Right forelimb (tissue), 1 donor: ENCODE data around the gene SIK1.
"Not testable (repeated sequence)": the region's sequence is repeated elsewhere in the genome, so short reads cannot be mapped to it uniquely, and the experiment has no call there.

ENCODE experiments used
- DNase-seq: peaks from one replicate; pipeline ENCODE4 v3.0.0-alpha.2; 2018

Gene SIK1

DNA sequence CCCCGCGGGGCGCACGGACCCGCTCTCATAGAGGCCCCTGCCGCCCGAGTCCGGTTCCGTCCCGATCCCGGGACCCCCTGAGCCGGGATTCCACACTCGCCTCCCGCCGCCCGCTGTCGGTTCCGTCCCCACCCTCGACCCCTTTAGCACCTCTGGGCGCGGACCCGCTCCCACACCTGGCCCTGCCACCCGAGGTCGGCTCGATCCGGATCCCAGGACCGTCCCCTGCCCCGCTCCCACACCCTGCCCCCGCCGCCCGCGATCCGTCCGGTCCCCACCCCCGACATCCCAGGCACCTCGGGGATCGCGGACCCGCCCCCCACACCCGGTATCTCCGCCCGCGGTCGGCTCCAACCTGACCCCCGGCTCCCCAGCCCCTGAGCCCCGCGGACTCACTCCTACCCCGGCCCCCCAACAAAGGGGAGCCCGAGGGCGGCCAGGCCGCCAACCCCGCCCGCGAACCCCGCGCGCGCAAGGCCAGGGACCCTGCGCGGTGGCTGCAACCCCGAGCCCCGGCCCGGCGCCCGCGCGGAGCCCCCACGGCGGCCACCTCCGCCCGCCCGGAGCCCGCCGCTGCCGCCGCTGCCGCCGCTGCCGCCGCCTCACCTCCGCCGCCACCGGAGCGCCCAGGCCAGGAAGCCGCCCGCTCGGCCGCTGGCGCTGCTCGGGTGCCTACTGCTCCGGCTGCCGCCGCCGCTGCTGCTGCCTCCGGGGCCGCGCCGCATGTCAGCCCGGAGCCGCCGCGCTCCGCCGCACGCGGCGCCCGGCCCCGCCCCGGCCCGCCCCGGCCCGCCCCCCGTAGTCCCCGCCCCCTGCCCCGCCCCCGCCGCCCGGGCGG, at the start of gene SIK1:
Gene SIK1 (minus strand): TSS at position 728 of the 838 bp plus-strand sequence. CDS start 953 bp downstream, outside the sequence.
- not testable (repeated sequence) for DNase-seq

GRCh38 chr21:43471597-43472242, 44.8 kb upstream of the SIK1 start:
- not testable (repeated sequence) for DNase-seq

DNA sequence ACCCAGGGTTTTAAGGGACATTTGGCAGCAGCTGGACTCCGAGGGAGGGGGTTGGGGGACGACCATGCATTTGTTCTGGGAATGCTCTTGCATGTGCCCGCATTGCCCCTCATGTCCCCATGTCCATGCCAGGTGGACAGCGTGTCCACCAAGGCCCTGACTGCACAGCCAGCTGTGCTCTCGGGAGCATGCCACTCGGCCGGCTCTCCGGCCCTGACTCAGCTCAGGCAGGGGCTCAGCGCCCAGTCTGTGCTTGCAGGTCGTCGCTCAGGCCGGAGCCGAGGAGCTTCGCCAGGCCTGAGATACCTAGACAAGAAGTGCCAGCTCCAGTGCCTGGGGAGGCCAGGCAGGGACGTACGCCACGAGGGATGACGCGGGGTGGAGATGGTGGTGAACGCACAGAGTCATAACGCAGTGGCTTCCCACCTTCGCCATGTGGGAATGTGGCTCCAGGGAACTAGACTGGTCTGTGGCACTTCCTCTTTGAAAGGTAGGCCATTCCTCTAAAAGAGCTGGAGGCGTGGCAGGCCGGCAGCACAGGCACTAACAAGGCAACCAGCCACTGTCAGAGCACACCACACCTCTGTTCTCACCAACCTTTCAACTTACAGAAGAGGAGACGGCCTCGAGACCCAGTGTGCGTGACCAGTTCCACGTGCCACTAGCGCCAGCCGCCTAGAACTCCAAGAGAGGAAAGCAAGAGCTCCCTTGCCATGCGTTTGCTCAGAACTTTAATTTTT, 43.0 kb upstream of the SIK1 start:
- DNase-seq = not testable (repeated sequence)

DNA sequence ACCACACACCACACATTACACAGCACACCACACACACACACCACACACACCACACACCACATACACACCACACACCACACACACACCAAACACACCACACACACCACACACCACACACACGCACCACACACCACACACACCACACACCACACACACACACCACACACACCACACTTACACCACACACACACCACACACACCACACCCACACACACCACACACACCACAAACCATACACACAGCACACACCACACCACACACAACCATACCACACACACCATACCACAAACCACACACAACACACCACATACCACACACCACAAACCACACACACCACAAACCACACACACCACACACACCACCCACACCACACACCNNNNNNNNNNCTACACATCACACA, 40.9 kb upstream of the SIK1 start:
- DNase-seq = no peak

DNA sequence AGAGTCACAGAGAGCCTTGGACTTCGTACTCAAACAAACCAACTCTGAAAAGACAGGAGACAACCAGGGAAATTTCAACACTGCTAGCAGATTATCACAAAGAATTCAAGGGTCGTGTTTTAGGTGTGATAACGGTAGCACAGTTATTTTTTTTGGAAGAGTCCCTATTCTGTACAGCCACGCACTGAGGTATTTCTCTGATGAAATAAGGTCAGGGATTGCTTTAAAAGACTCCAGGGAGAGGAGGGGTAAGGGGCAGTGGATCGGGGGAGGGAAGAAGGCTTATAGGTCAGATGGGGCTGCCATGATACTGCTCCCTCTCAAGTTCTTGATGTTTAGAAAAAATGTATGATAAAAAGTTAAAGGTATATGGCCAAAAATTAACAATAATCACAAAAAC, 38.2 kb upstream of the SIK1 start:
- not testable (repeated sequence) for DNase-seq

GRCh38 chr21:43463498-43464261, 36.7 kb upstream of the SIK1 start:
- not testable (repeated sequence) for DNase-seq

DNA sequence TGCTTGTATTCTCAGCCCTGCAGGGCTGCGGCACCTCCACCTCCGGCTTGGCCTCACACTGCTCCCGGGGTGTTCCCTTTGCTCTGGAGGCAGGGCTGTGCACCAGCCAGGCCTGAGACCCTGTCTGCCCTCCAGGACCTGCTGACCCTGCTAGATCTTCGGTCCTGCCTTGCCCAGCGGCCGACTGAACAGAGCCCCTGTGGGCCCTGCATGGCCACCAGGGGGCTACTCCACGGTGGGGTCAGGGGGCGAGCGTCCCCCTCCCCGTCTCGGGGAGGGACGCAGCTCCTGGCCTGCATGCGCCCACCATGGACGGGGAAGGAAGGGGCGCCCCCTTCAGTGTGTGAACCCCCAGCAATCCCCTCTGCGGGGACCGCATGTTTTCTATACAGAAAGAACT, 36.0 kb upstream of the SIK1 start:
- DNase-seq = not testable (repeated sequence)

DNA sequence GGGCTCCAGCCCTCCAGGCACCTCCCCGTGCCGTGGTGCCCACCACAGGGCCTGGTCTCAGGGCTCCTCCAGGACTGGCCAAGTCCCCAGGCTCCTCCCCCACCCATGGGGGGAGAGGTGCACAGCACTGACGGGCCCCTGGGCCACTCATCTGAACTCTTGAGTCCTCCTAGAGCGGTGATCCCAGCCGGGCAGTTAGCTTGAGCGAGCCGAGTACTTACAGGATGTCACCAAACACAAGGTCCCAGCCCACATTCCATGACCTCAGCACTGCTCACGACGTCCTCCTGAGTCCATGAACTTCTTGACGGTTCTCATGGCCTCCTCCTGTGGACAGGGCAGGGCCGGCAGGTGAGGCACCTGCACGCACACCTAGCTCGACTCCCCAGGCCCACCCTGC, 33.5 kb upstream of the SIK1 start:
- DNase-seq = not testable (repeated sequence)

DNA sequence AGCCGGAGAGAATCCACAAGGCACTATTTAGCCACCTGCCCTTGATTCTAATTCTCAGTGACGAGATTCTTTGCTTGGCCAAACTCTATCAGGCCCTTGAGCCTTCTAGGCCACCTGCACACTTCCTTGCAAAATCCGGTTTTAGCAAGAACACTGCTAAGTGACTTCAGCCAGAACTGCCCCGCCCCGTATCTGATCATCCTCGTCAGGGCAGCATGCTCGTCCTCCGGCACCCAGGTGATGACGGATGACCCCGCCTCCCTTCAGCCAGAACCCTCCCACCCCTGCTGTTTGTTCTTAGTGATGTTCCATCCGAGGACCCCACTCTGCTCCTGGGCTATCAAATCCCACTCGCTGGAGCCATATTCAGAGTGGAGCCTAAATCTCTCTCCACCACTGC, 32.1 kb upstream of the SIK1 start:
- not testable (repeated sequence) for DNase-seq

DNA sequence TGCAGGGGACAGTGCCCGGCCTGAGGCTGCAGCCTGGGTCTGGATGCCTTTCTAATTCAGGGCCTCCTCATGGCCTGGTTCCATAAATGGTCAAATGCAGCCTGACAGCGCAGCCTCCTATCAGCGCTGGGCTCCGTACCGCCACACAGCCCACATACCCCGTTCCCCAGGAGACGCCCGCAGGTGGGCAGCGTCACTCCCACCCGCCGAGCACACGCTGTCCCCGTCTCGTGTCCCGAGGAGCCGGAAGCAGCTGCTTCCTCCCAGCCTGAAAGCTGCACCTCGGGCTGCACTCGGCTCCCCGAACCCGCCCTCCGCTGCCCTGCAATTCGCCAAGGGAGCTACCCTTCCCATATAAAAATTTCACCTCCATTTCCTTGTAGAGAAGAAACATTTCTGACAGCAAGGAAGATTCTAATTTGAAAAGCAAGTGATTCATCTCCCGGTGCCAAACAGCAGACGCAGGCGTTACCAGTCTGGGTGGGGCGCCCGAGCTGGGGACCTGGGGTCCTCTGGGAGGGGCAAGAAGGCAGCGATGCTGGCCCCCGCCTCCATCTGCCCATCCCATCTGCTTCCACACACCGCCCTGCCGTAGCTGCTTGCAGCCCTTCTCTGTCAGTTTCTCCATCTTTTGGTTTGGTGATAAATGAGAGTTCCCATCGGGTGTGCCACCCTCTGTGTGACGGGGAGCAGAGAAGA, 29.8 kb upstream of the SIK1 start:
- not testable (repeated sequence) for DNase-seq

- DNase-seq = not testable (repeated sequence)
Measured at GRCh38 chr21:43455717-43456116, 28.8 kb upstream of the SIK1 start.

DNA sequence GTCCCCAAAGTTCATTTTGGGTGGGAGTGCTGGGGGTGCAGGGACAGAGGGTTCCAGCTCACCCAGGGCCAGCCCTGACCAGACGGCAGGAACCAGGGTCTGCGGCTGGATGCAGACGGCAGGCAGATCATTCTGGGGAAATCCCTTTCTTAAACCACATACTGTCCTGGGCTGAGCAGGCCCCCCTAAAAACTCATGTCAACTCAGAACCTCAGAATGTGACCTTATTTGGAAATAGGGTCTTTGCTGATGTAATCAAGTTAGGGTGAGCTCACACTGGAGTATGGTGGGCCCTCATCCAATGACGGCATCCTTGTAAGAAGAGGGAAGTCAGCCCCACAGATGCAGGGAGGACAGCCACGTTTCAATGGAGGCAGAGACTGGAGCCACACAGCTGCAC, 27.2 kb upstream of the SIK1 start:
- DNase-seq = not testable (repeated sequence)

DNA sequence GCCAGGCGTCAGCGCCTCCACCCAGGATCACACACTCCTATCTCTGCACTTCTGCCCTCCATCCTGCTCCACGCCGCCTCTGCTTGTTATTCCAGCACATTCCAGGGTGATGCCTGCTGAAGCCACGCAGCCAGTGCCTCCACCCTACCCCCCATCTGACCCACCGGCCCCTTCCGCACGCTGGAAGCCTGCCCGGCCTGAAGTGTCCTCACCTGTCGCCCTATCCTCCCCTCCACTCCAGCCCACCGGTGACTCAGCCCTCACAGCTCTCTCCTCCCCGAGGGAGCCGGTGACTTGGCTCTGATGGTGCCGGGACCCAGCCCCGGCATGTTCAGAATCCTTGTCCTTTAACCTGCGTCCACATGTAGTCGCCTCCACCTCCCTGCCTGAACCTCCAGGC, 24.9 kb upstream of the SIK1 start:
- not testable (repeated sequence) for DNase-seq

DNA sequence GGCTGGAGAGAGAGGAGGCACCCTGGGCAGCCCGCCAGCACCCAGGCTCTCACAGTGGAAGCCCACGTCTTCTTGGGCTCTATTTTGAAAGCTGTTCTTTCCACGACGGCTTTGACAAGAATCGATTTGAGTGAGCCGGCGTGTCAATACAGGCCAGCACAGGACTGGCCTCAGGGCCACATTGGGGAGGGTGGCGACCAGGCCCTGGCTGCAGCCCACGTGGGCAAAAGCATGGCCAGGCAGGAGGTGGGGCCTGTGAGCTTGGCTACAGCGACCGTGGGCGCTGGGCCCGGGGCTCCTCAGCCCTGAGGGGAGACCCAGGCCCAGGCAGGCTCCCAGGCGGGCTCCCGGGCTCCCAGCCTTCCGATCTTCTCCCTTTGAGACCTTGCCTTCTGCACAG, 23.4 kb upstream of the SIK1 start:
- DNase-seq = not testable (repeated sequence)

- DNase-seq = not testable (repeated sequence)
Measured at GRCh38 chr21:43447353-43447977, 20.5 kb upstream of the SIK1 start.

GRCh38 chr21:43446277-43446932, 19.5 kb upstream of the SIK1 start:
- not testable (repeated sequence) for DNase-seq

- DNase-seq = not testable (repeated sequence)
Measured at GRCh38 chr21:43444524-43444923, 17.6 kb upstream of the SIK1 start.

DNA sequence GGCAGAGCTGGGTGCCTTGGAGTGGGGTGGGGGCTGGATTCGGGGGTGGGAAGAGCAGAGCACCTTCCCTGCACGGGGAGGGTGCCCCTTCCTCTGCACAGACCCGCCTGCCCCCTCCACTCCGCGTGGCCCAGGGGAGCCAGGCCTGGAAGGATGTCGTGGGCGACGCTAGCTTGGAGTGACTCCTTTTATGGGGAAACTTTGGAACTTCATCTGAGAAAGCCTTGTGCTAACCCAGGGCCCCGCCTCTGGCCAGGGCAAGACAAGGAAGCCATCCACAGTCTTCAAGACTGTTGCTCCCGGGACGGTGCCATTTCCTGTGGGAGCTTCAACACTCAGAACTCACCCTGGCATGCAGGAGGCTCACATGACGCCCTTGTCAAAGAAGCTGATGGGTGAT, 15.6 kb upstream of the SIK1 start:
- DNase-seq = not testable (repeated sequence)

DNA sequence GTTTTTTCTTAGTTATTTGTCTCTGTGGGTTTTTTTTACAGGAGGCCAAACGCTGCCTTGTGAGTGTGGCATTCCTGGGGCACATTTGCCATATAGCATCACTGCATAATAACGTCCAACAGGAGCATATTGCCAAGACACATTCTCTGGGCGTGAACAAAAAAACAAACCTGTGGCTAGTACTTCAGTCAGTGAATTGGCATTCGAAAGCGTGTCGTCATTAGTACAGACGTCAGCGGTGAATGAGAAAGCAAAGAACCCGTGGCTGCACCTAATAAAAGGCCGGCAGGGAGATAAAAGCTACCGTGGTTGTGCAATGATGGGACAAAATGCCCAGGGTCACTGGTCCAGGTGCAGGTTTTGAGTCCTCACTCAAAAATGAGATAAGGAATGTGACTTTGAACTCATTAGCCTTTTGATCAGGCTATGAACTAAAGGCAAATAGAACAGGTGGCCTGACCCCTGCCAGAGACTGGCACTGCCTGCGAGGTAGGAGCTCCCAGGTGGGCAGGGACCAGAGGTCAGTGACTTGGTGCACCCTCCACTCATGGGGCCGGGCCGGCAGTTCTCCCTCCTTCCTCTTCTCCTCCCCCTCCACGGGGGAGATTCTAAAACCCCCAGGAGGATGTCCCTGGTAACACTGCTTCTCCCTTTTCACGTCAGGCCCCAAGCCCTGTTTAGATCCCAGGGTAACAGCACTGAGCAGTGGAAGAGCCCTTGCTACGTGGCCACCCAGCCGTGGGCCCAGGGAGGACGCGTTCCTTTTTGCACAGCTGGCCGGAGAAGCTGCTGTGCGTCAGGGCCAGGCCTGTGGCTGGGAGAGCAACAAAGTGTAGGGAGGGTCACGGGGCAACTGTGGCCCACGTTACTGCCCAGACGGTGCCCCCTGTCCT, 14.2 kb upstream of the SIK1 start:
- DNase-seq = not testable (repeated sequence)
